HepG2 (cell line): ENCODE data around the gene KLHDC2. TPM values are rescaled to one million over a fixed set of nuclear protein-coding genes. Genes with fewer than 3 reads are reported as not detected.

Experiments used
- ARID3A ChIP-seq: IDR thresholded peaks from 2 replicates; pipeline ENCODE4 v1.6.1; 2012; ENCODE audit warnings: low read depth, low read length, improper control_type of control experiment
- BRF2 ChIP-seq: sonication (generic); formaldehyde crosslinking; IDR thresholded peaks from 2 replicates; pipeline ENCODE4 v1.8.1; 2022; ENCODE audit warnings: mild to moderate bottlenecking, missing genetic modification reagents
- CERS6 ChIP-seq: sonication (generic); formaldehyde crosslinking; IDR thresholded peaks from 2 replicates; pipeline ENCODE4 v1.5.0; 2020; ENCODE audit warnings: missing genetic modification reagents
- FIP1L1 ChIP-seq: fragments of 200-400 bp; formaldehyde crosslinking; IDR thresholded peaks from 2 replicates; pipeline ENCODE4 v1.6.1; 2018; ENCODE audit warnings: low read depth, mild to moderate bottlenecking, low read length, moderate library complexity, borderline replicate concordance; ENCODE audit not compliant: insufficient read depth
- FOXP4 ChIP-seq: sonication (generic); formaldehyde crosslinking; IDR thresholded peaks from 2 replicates; pipeline ENCODE4 v1.4.0; 2020; ENCODE audit warnings: missing genetic modification reagents
- HES4 ChIP-seq: sonication (generic); formaldehyde crosslinking; IDR thresholded peaks from 2 replicates; pipeline ENCODE4 v1.9.0; 2021; ENCODE audit warnings: mild to moderate bottlenecking, missing genetic modification reagents, borderline replicate concordance
- NR2C2 ChIP-seq: sonication (generic); formaldehyde crosslinking; IDR thresholded peaks from 2 replicates; pipeline ENCODE4 v1.4.0; 2020; ENCODE audit warnings: missing genetic modification reagents, mild to moderate bottlenecking, moderate library complexity, borderline replicate concordance
- PREB ChIP-seq: sonication (generic); formaldehyde crosslinking; IDR thresholded peaks from 2 replicates; pipeline ENCODE4 v1.4.0; 2020; ENCODE audit warnings: missing genetic modification reagents
- XRCC5 ChIP-seq: fragments of 200-400 bp; formaldehyde crosslinking; optimal IDR thresholded peaks from 2 replicates; pipeline ENCODE3; 2017; ENCODE audit warnings: mild to moderate bottlenecking, low read length
- ZHX1 ChIP-seq: sonication (generic); formaldehyde crosslinking; IDR thresholded peaks from 2 replicates; pipeline ENCODE4 v1.8.1; 2022; ENCODE audit warnings: low read depth, mild to moderate bottlenecking, missing genetic modification reagents
- ZNF263 ChIP-seq: sonication (generic); formaldehyde crosslinking; IDR thresholded peaks from 2 replicates; pipeline ENCODE4 v1.4.0; 2020; ENCODE audit warnings: missing genetic modification reagents
- ZNF512B ChIP-seq: sonication (generic); formaldehyde crosslinking; IDR thresholded peaks from 2 replicates; pipeline ENCODE4 v1.5.1; 2020; ENCODE audit warnings: missing genetic modification reagents, mild to moderate bottlenecking, borderline replicate concordance
- ZNF552 ChIP-seq: sonication (generic); formaldehyde crosslinking; IDR thresholded peaks from 2 replicates; pipeline ENCODE4 v1.9.0; 2022; ENCODE audit warnings: missing genetic modification reagents, mild to moderate bottlenecking, borderline replicate concordance
- ZNF792 ChIP-seq: IDR thresholded peaks from 2 replicates; pipeline ENCODE4 v1.6.1; 2016
- ZSCAN29 ChIP-seq: sonication (generic); formaldehyde crosslinking; conservative IDR thresholded peaks from 2 replicates; pipeline ENCODE4 v1.4.0; 2020; ENCODE audit warnings: mild to moderate bottlenecking, missing genetic modification reagents
- polyA plus RNA-seq, 8 experiments: library from polyadenylated mRNA; depleted of rRNA in 3 of 8; stranded (reverse) in 7 of 8; unstranded in 1 of 8; fragments of >200 nt; fragmentation: Illumina TruSeq in 4 of 8; extraction: Trizol in 4 of 8; gene quantifications; 2 replicates each; pipeline versions ENCODE4 v1.2.1 to v1.2.3, GENCODE V29; 2011 to 2016; ENCODE audit warnings: low read depth in 4 of 8, missing spikeins in 1 of 8, mixed read lengths in 1 of 8; ENCODE audit not compliant: insufficient read depth in 1 of 8
- total RNA-seq, 5 experiments: library from RNA; depleted of rRNA; stranded (reverse); fragments of >200 nt; fragmentation: Illumina TruSeq; extraction: Trizol; gene quantifications; 2 replicates each; pipeline ENCODE4 v1.2.3, GENCODE V29; 2016; ENCODE audit warnings: low read depth in 1 of 5

Gene KLHDC2
- total and polyA plus RNA-seq, 2 of the 13 experiments (the other 11 are each of a cell fraction or from before 2014, with no cell fraction given) = 95.5 to 170 TPM

GRCh38 chr14:49770212-49770817 lies 2.4 kb downstream of the KLHDC2 start (continued):
- no peak for TF ChIP-seq ZNF512B (CRISPR knock-in tag)
- peak; percentile 68 for TF ChIP-seq NR2C2 (CRISPR knock-in tag)
- peak; percentile 57; the same call in 1 of the 2 replicates for TF ChIP-seq ZNF792 (CRISPR knock-in tag)
- TF ChIP-seq BRF2 (CRISPR knock-in tag) = peak; percentile 86; the same call in 1 of the 2 replicates
- TF ChIP-seq ZHX1 = no peak
- TF ChIP-seq ZNF552 = no peak
- TF ChIP-seq FOXP4 (CRISPR knock-in tag) = peak; percentile 90
- no peak; the same call in 1 of the 2 replicates for TF ChIP-seq ZNF263 (CRISPR knock-in tag)
- TF ChIP-seq XRCC5 = no peak
- TF ChIP-seq ARID3A = peak; percentile 71; the same call in 1 of the 2 replicates
- no peak for TF ChIP-seq HES4 (CRISPR knock-in tag)
- TF ChIP-seq FIP1L1 = no peak
- no peak for TF ChIP-seq CERS6 (CRISPR knock-in tag)
- no peak for TF ChIP-seq PREB
- 0 out of 2 replicates have a peak, but pooled peaks have one; percentile 62 for TF ChIP-seq ZSCAN29 (CRISPR knock-in tag)
